ENCODE results near the gene HOXD13.

DNA sequence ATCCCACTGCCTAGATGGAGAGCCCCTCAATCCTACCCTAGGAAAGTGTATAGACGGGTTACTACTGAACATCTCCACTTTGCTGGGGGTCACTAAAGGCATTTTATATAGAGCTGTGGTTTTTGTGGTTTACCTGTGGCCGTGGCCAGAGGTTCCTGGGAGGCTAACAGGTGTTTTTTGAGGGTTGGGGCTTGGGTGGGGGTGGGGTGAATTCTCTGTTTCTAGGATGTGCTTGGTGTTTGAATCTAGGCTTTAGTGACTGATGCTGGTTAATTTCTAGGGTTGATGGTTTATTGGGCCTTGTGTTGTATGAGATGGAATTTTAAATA is 44.7 kb downstream of the HOXD13 start:
- TF ChIP-seq, protein P1, sequence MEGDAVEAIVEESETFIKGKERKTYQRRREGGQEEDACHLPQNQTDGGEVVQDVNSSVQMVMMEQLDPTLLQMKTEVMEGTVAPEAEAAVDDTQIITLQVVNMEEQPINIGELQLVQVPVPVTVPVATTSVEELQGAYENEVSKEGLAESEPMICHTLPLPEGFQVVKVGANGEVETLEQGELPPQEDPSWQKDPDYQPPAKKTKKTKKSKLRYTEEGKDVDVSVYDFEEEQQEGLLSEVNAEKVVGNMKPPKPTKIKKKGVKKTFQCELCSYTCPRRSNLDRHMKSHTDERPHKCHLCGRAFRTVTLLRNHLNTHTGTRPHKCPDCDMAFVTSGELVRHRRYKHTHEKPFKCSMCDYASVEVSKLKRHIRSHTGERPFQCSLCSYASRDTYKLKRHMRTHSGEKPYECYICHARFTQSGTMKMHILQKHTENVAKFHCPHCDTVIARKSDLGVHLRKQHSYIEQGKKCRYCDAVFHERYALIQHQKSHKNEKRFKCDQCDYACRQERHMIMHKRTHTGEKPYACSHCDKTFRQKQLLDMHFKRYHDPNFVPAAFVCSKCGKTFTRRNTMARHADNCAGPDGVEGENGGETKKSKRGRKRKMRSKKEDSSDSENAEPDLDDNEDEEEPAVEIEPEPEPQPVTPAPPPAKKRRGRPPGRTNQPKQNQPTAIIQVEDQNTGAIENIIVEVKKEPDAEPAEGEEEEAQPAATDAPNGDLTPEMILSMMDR (conservative IDR thresholded peaks at IDR 0.05), result no peak
- no peak for TF ChIP-seq ZFX (IDR thresholded peaks at IDR 0.05)
